Neural cell (in vitro differentiated cells): ENCODE data around the gene NRL.

Experiments used
- EP300 ChIP-seq: fragments of 450-650 bp; conservative IDR thresholded peaks from 2 replicates; pipeline ENCODE4 v1.6.1; 2014; ENCODE audit warnings: antibody characterized with exemption, mild to moderate bottlenecking, moderate library complexity; ENCODE audit not compliant: poor library complexity, severe bottlenecking
- EZH2 ChIP-seq: fragments of 200-600, 300-800 bp; shearing (Covaris generic), sonication (generic); IDR thresholded peaks from 2 replicates; pipeline ENCODE4 v1.6.1; 2014; ENCODE audit warnings: antibody characterized with exemption, low read length, borderline replicate concordance, mild to moderate bottlenecking; ENCODE audit not compliant: insufficient read depth, poor library complexity, severe bottlenecking

DNA sequence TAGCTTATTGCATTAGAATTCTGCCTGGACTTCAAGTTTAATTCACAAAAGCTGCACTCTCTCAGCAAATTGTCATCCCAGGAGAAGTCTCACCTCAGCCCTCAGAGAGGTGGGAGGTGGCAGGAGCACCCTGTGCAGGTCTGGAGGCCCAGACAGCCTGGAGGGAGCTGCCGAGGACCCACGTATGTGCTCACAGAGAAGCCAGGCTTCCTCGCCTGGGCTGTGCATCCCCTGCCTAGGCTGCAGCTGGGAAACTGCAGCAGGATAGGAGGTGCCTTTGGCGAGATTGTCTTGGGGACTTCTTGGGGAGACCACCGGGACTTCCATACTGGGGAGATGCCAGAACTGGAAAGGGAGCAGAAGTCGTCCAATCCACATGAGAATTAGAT is 34.6 kb downstream of the NRL start:
- no peak for TF ChIP-seq EP300
- TF ChIP-seq EZH2, result no peak
